IMR-90 (cell line): ENCODE measurements around the gene CYP2E1. TPM values are rescaled to one million over a fixed set of nuclear protein-coding genes. Genes with fewer than 3 reads are reported as not detected.
A peak's percentile ranks its signal among the peaks of the same experiment; 100 is the strongest.

ENCODE experiments used
- ATAC-seq: fragments of 200-7000 bp; cut with Tn5 transposase; 2 replicates; pipeline ENCODE4 v1.9.1; 2020; ENCODE audit warnings: low read depth, mild to moderate bottlenecking, moderate library complexity
- BruUV-seq: library from RNA; stranded (reverse); fragments of 400-500 nt; replicated peaks from 2 replicates; lab custom pipeline; 2021; lab: Mats Ljungman, UMichigan
- CTCF ChIA-PET: fragments of 300-600 bp; formaldehyde crosslinking; extraction: SDS; loops from one replicate; lab custom pipeline; 2021; ENCODE audit warnings: antibody characterized with exemption; lab: Yijun Ruan, JAX
- POLR2A ChIA-PET: fragments of 300-600 bp; sonication (Branson Sonifier 250); formaldehyde crosslinking; loops from one replicate; lab custom pipeline; 2022; ENCODE audit warnings: antibody characterized with exemption; ENCODE audit not compliant: unreplicated experiment; lab: Charles Lee
- DNase-seq: peaks from one replicate; pipeline ENCODE4 v3.0.0; 2013
- H2AFZ ChIP-seq: replicated peaks from 2 replicates; pipeline ENCODE3; 2013; ENCODE audit warnings: low read length, mild to moderate bottlenecking; ENCODE audit not compliant: poor library complexity
- H2AK5ac ChIP-seq: 2 replicates; pipeline ENCODE4 v1.6.1; 2013; ENCODE audit warnings: low read depth, low read length, inconsistent platforms
- H2AK9ac ChIP-seq: replicated peaks from 2 replicates; pipeline ENCODE3; 2013; ENCODE audit warnings: mild to moderate bottlenecking, low read depth, low read length, moderate library complexity; ENCODE audit not compliant: poor library complexity
- H2BK120ac ChIP-seq: 2 replicates; pipeline ENCODE4 v1.6.1; 2013; ENCODE audit warnings: low read depth, low read length, inconsistent platforms
- H2BK15ac ChIP-seq: 3 replicates; pipeline ENCODE4 v1.6.1; 2013; ENCODE audit warnings: low read depth, low read length, inconsistent platforms
- H2BK20ac ChIP-seq: 2 replicates; pipeline ENCODE4 v1.6.1; 2013; ENCODE audit warnings: low read depth, mild to moderate bottlenecking, inconsistent platforms, low read length, moderate library complexity
- H2BK5ac ChIP-seq: 2 replicates; pipeline ENCODE4 v1.6.1; 2013; ENCODE audit warnings: mild to moderate bottlenecking, low read depth, low read length, inconsistent platforms; ENCODE audit not compliant: poor library complexity, severe bottlenecking
- H3K14ac ChIP-seq: replicated peaks from 2 replicates; pipeline ENCODE4 v1.6.1; 2013; ENCODE audit warnings: low read depth, low read length, inconsistent platforms
- H3K18ac ChIP-seq: 2 replicates; pipeline ENCODE4 v1.6.1; 2013; ENCODE audit warnings: low read depth, low read length, control low read depth
- H3K23ac ChIP-seq: 2 replicates; pipeline ENCODE4 v1.6.1; 2013; ENCODE audit warnings: low read depth, low read length, inconsistent platforms
- H3K27ac ChIP-seq: 2 replicates; pipeline ENCODE4 v1.5.1; 2013; ENCODE audit warnings: mild to moderate bottlenecking, control low read depth, low read length; ENCODE audit not compliant: insufficient read depth
- H3K27me3 ChIP-seq: 2 replicates; pipeline ENCODE4 v1.6.1; 2013; ENCODE audit warnings: low read length; ENCODE audit not compliant: control insufficient read depth, insufficient read depth
- H3K36me3 ChIP-seq: 2 replicates; pipeline ENCODE4 v1.6.1; 2013; ENCODE audit warnings: low read length, mixed read lengths; ENCODE audit not compliant: control insufficient read depth, insufficient read depth
- H3K4ac ChIP-seq: 2 replicates; pipeline ENCODE4 v1.6.1; 2013; ENCODE audit warnings: low read depth, low read length, inconsistent platforms
- H3K4me1 ChIP-seq: 2 replicates; pipeline ENCODE4 v1.6.1; 2013; ENCODE audit warnings: low read length, mixed read lengths; ENCODE audit not compliant: control insufficient read depth, insufficient read depth
- H3K4me2 ChIP-seq: 2 replicates; pipeline ENCODE4 v1.6.1; 2013; ENCODE audit warnings: low read depth, mild to moderate bottlenecking, control low read depth, low read length, moderate library complexity
- H3K4me3 ChIP-seq: 2 replicates; pipeline ENCODE4 v1.5.1; 2013; ENCODE audit warnings: low read depth, mild to moderate bottlenecking, control low read depth, low read length, moderate library complexity; ENCODE audit not compliant: insufficient read depth
- H3K56ac ChIP-seq: 2 replicates; pipeline ENCODE4 v1.6.1; 2013; ENCODE audit warnings: low read length, inconsistent platforms; ENCODE audit not compliant: insufficient read depth; ENCODE audit errors: extremely low read depth
- H3K79me1 ChIP-seq, 2 experiments: 2 replicates each; pipeline ENCODE4 v1.6.1; 2013; ENCODE audit warnings: low read length in 2 of 2, inconsistent platforms in 1 of 2, low read depth in 1 of 2
- H3K9ac ChIP-seq: 2 replicates; pipeline ENCODE4 v1.6.1; 2013; ENCODE audit warnings: low read depth, low read length, control low read depth
- H3K9me1 ChIP-seq: 2 replicates; pipeline ENCODE4 v1.6.1; 2013; ENCODE audit warnings: low read length, inconsistent platforms; ENCODE audit not compliant: insufficient read depth
- H3K9me3 ChIP-seq: 2 replicates; pipeline ENCODE4 v1.6.1; 2013; ENCODE audit warnings: low read length; ENCODE audit not compliant: control insufficient read depth, insufficient read depth
- H4K20me1 ChIP-seq: 2 replicates; pipeline ENCODE4 v1.6.1; 2013; ENCODE audit warnings: low read length, inconsistent platforms; ENCODE audit not compliant: insufficient read depth
- H4K5ac ChIP-seq: 2 replicates; pipeline ENCODE4 v1.6.1; 2013; ENCODE audit warnings: mild to moderate bottlenecking, low read depth, low read length, control low read depth
- H4K8ac ChIP-seq, 2 experiments: 2 replicates each; pipeline ENCODE4 v1.6.1; 2013; ENCODE audit warnings: low read depth in 2 of 2, low read length in 2 of 2, control low read depth in 1 of 2, inconsistent platforms in 1 of 2
- H4K91ac ChIP-seq: 2 replicates; pipeline ENCODE4 v1.6.1; 2013; ENCODE audit warnings: low read depth, low read length, inconsistent platforms; ENCODE audit not compliant: insufficient read depth
- ELK1 ChIP-seq: fragments of 150-350 bp; IDR thresholded peaks from 2 replicates; pipeline ENCODE4 v1.6.1; 2016; ENCODE audit warnings: low read depth, mild to moderate bottlenecking, low read length, moderate library complexity, borderline replicate concordance
- NFE2L2 ChIP-seq: fragments of 150-350 bp; IDR thresholded peaks from 2 replicates; pipeline ENCODE4 v1.6.1; 2016; ENCODE audit warnings: low read depth, mild to moderate bottlenecking, low read length
- WGBS, 2 experiments: methylation state at CpG; one replicate each; pipeline versions ENCODE4 v1.1.5 to v1.1.7; 2013; ENCODE audit warnings: missing lambda C conversion rate in 2 of 2; ENCODE audit not compliant: insufficient read length in 1 of 2; ENCODE audit errors: extremely low coverage in 2 of 2; 5-methylcytosine and 5-hydroxymethylcytosine counted together
- dilution Hi-C: fragments of 300-500 bp; cut with HindIII; formaldehyde crosslinking; loops from one replicate; pipeline ENCODE4 v1.14.3; 2018; ENCODE audit warnings: low sequenced_read_pairs; ENCODE audit not compliant: unreplicated experiment
- in situ Hi-C: fragments of 300-500 bp; cut with MboI; formaldehyde crosslinking; loops from 3 replicates; pipeline ENCODE4 v1.14.3; 2019; ENCODE audit warnings: low sequenced_read_pairs, inconsistent platforms, mixed read lengths
- intact Hi-C: fragments of 100-400 bp; cut with micrococcal nuclease; formaldehyde crosslinking; loops from 2 replicates; pipeline ENCODE4 v1.10.0; 2022
- polyA plus RNA-seq, 3 experiments: library from polyadenylated mRNA; depleted of rRNA; stranded (reverse); fragments of >200 nt; gene quantifications; 2 replicates each; pipeline ENCODE4 v1.2.3, GENCODE V29; 2012; ENCODE audit warnings: low replicate concordance in 1 of 3
- total RNA-seq: library from RNA; depleted of rRNA; stranded (reverse); fragments of >200 nt; gene quantifications from 2 replicates; pipeline ENCODE4 v1.2.3, GENCODE V29; 2012

The CYP2E1 gene
- total and polyA plus RNA-seq, 2 of the 4 experiments (the other 2 are of a cell fraction): 0.36 to 1.7 TPM

- POLR2A ChIA-PET: no interaction called here
- H2BK5ac ChIP-seq: no peak overlapping the region
- H3K9me1 ChIP-seq: no peaks in the 10 kb centered on the region
- no peak overlapping the region for H3K4me3 ChIP-seq
- no peak for DNase-seq
- no peak overlapping the region for H3K56ac ChIP-seq
- in situ Hi-C loops: no loop called here
- H4K20me1 ChIP-seq: no peaks in the 10 kb centered on the region
- H3K27ac ChIP-seq: no peak overlapping the region
- no peak overlapping the region for H2AK5ac ChIP-seq
- intact Hi-C loops: loop anchor here (10.0 kb wide), 1 partner anchor 205 kb away; no protein-coding TSS in a partner anchor
- H2AK9ac ChIP-seq: no peak overlapping the region
- H2BK15ac ChIP-seq: no peak overlapping the region
- WGBS, 2 experiments: 20% methylated on average over 2 of the region's 26 CpGs; no CpG with 5 or more reads in 1 of the 2 experiments
- no peak overlapping the region for H4K8ac ChIP-seq
- H3K18ac ChIP-seq: no peak overlapping the region
- no peaks in the 10 kb centered on the region; the same call in 1 of the 2 replicates for H3K9me3 ChIP-seq
- H3K9ac ChIP-seq: no peak overlapping the region
- H3K36me3 ChIP-seq: no peaks in the 10 kb centered on the region
- peaks cover 39% of the 10 kb centered on the region for H3K27me3 ChIP-seq
- ATAC-seq: no peak
- dilution Hi-C loops: no loop called here
- no peak overlapping the region for H2AFZ ChIP-seq
- H2BK120ac ChIP-seq: no peak overlapping the region
- H3K14ac ChIP-seq: no peak overlapping the region
- no TSS peak for BruUV-seq
- CTCF ChIA-PET: no interaction called here
- no peak overlapping the region for H2BK20ac ChIP-seq
- no peak overlapping the region for H3K4ac ChIP-seq
- H4K91ac ChIP-seq: no peak overlapping the region
- TF ChIP-seq NFE2L2 (no peak), ELK1 (no peak)
- H3K4me2 ChIP-seq: peak overlapping the region; percentile 61; the same call in 1 of the 2 replicates
- H3K79me1 ChIP-seq: no peaks in the 10 kb centered on the region
- no peak overlapping the region for H3K23ac ChIP-seq
- H4K5ac ChIP-seq: no peak overlapping the region
- no peaks in the 10 kb centered on the region for H3K4me1 ChIP-seq
Observed at GRCh38 chr10:133529576-133529946, 2.4 kb downstream of the CYP2E1 start.
